Thyroid gland (tissue), 4 donors: ENCODE data around the gene ZCCHC10.

Source experiments
- POLR2A ChIP-seq, 2 donors: fragments of 450-650 bp; IDR thresholded peaks; one replicate each; pipeline ENCODE4 v1.6.1; 2017; ENCODE audit warnings: antibody characterized with exemption in 2 of 2, mild to moderate bottlenecking in 2 of 2, moderate library complexity in 1 of 2
- TF ChIP-seq, protein P1 (sequence below), 6 experiments: fragments of 200-600 bp in 3 of 6; fragments of 450-650 bp in 3 of 6; sonication (generic) in 3 of 6; IDR thresholded peaks; one replicate each; pipeline ENCODE4 v1.5.1; 2016 to 2019; ENCODE audit warnings: antibody characterized with exemption in 6 of 6, mild to moderate bottlenecking in 2 of 6, inconsistent platforms in 1 of 6, moderate library complexity in 1 of 6

DNA sequence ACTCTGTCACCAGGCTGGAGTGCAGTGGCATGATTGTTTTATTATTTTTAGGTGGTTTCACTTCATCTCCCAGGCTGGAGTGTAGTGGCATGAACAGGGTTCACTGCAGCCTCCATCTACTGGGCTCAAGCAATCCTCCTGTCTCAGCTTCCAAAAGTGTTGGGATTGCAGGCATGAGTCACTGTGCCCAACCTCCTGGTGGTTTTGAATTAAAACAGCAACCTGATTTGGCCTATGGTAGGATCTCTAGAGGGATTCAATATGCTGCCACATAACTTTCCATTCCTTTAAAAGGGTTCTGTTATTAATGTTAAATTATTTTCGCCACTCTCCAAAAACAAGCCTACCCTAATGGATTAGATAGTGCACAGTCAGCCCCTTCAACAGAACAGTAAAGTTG is 15.6 kb upstream of the ZCCHC10 start:
- TF ChIP-seq, protein P1, sequence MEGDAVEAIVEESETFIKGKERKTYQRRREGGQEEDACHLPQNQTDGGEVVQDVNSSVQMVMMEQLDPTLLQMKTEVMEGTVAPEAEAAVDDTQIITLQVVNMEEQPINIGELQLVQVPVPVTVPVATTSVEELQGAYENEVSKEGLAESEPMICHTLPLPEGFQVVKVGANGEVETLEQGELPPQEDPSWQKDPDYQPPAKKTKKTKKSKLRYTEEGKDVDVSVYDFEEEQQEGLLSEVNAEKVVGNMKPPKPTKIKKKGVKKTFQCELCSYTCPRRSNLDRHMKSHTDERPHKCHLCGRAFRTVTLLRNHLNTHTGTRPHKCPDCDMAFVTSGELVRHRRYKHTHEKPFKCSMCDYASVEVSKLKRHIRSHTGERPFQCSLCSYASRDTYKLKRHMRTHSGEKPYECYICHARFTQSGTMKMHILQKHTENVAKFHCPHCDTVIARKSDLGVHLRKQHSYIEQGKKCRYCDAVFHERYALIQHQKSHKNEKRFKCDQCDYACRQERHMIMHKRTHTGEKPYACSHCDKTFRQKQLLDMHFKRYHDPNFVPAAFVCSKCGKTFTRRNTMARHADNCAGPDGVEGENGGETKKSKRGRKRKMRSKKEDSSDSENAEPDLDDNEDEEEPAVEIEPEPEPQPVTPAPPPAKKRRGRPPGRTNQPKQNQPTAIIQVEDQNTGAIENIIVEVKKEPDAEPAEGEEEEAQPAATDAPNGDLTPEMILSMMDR (IDR thresholded peaks at IDR 0.05), result no peak
- no peak for TF ChIP-seq POLR2A (IDR thresholded peaks at IDR 0.05)
